H1 (cell line): ENCODE data around the gene CAPN9. TPM values are rescaled to one million over a fixed set of nuclear protein-coding genes. Genes with fewer than 3 reads are reported as not detected.

ENCODE experiments used
- CTCF ChIA-PET: fragments of 300-600 bp; sonication (Branson Sonifier 250); formaldehyde crosslinking; loops from one replicate; lab custom pipeline; 2021; ENCODE audit not compliant: partially characterized antibody; lab: Charles Lee
- POLR2A ChIA-PET: fragments of 300-600 bp; sonication (Branson Sonifier 250); formaldehyde crosslinking; loops from one replicate; lab custom pipeline; 2021; ENCODE audit warnings: inconsistent platforms; ENCODE audit not compliant: partially characterized antibody; lab: Charles Lee
- DNase-seq, 2 experiments: peaks; one replicate each; pipeline versions ENCODE4 v3.0.0 to v3.0.0-alpha.2; 2010 to 2022; ENCODE audit warnings: low spot score in 2 of 2, low read depth in 1 of 2, mixed read lengths in 1 of 2
- FAIRE-seq: peaks from 2 replicates; lab custom pipeline; 2011; peaks lifted over from hg19 to GRCh38; lab: Jason Lieb, UNC
- H2AFZ ChIP-seq: 2 replicates; pipeline ENCODE4 v1.8.1; 2012; ENCODE audit warnings: low read length, inconsistent platforms
- H2AK5ac ChIP-seq: 2 replicates; pipeline ENCODE4 v1.6.1; 2013; ENCODE audit warnings: low read depth, low read length
- H2BK120ac ChIP-seq: replicated peaks from 2 replicates; pipeline ENCODE3; 2013; ENCODE audit warnings: low read depth, low read length, inconsistent platforms
- H2BK12ac ChIP-seq: 2 replicates; pipeline ENCODE4 v1.6.1; 2013; ENCODE audit warnings: low read depth, low read length
- H2BK15ac ChIP-seq: 2 replicates; pipeline ENCODE4 v1.6.1; 2013; ENCODE audit warnings: low read length
- H2BK20ac ChIP-seq: 2 replicates; pipeline ENCODE4 v1.6.1; 2013; ENCODE audit warnings: low read length
- H2BK5ac ChIP-seq: 2 replicates; pipeline ENCODE4 v1.6.1; 2013; ENCODE audit warnings: low read depth, low read length
- H3K14ac ChIP-seq: 2 replicates; pipeline ENCODE4 v1.6.1; 2013; ENCODE audit warnings: inconsistent platforms; ENCODE audit not compliant: insufficient read length
- H3K18ac ChIP-seq: 2 replicates; pipeline ENCODE4 v1.6.1; 2013; ENCODE audit warnings: low read length; ENCODE audit errors: extremely low read depth
- H3K23ac ChIP-seq: 2 replicates; pipeline ENCODE4 v1.6.1; 2013; ENCODE audit warnings: inconsistent platforms; ENCODE audit not compliant: insufficient read length
- H3K23me2 ChIP-seq: 2 replicates; pipeline ENCODE4 v1.6.1; 2013; ENCODE audit warnings: low read depth, low read length
- H3K27ac ChIP-seq: 2 replicates; pipeline ENCODE4 v1.6.1; 2011; ENCODE audit warnings: low read depth, low read length, inconsistent platforms
- H3K27me3 ChIP-seq, 4 experiments: replicated peaks in 1 of 4; 1 replicate in 1 of 4; 2 replicates in 3 of 4; pipeline versions ENCODE4 v1.6.1 to v1.8.1; 2011 to 2013; ENCODE audit warnings: low read length in 3 of 4, mild to moderate bottlenecking in 3 of 4, inconsistent platforms in 2 of 4, mixed read lengths in 2 of 4, moderate library complexity in 1 of 4; ENCODE audit not compliant: control insufficient read depth in 3 of 4, insufficient read depth in 3 of 4; ENCODE audit errors: extremely low read depth in 1 of 4
- H3K36me3 ChIP-seq, 4 experiments: 2 replicates each; pipeline versions ENCODE4 v1.6.1 to v1.8.1; 2011 to 2013; ENCODE audit warnings: mild to moderate bottlenecking in 4 of 4, low read length in 3 of 4, moderate library complexity in 2 of 4, control low read depth in 1 of 4, inconsistent platforms in 1 of 4; ENCODE audit not compliant: insufficient read depth in 4 of 4, control insufficient read depth in 2 of 4
- H3K4ac ChIP-seq: replicated peaks from 2 replicates; pipeline ENCODE3; 2013; ENCODE audit warnings: low read length, low read depth, mixed read lengths, inconsistent platforms; ENCODE audit not compliant: insufficient read length
- H3K4me1 ChIP-seq, 4 experiments: replicated peaks in 1 of 4; 1 replicate in 1 of 4; 2 replicates in 3 of 4; pipeline versions ENCODE4 v1.6.1 to v1.8.1; 2011 to 2013; ENCODE audit warnings: low read length in 3 of 4, inconsistent platforms in 2 of 4, mixed read lengths in 1 of 4; ENCODE audit not compliant: insufficient read depth in 4 of 4, control insufficient read depth in 3 of 4
- H3K4me2 ChIP-seq, 2 experiments: 2 replicates each; pipeline versions ENCODE4 v1.6.1 to v1.8.1; 2011 to 2013; ENCODE audit warnings: low read depth in 2 of 2, low read length in 2 of 2, control low read depth in 1 of 2, inconsistent platforms in 1 of 2, mild to moderate bottlenecking in 1 of 2; ENCODE audit not compliant: insufficient read depth in 1 of 2
- H3K4me3 ChIP-seq, 4 experiments: fragments of 200-600, 300-600 bp in 1 of 4; sonication (generic), shearing (Covaris generic), sonication (Bioruptor Twin) in 1 of 4; 2 replicates each; pipeline versions ENCODE4 v1.5.1 to v1.8.1; 2011 to 2016; ENCODE audit warnings: low read length in 4 of 4, low read depth in 3 of 4, control low read depth in 2 of 4, inconsistent platforms in 2 of 4, mild to moderate bottlenecking in 2 of 4, mixed read lengths in 1 of 4, moderate library complexity in 1 of 4; ENCODE audit not compliant: insufficient read depth in 2 of 4; ENCODE audit errors: extremely low read depth in 1 of 4
- H3K56ac ChIP-seq: replicated peaks from 2 replicates; pipeline ENCODE3; 2013; ENCODE audit warnings: low read depth, mild to moderate bottlenecking, mixed read lengths, low read length, inconsistent platforms; ENCODE audit not compliant: insufficient read length
- H3K79me1 ChIP-seq: 2 replicates; pipeline ENCODE4 v1.6.1; 2013; ENCODE audit warnings: low read depth, low read length, control low read depth
- H3K79me2 ChIP-seq, 2 experiments: 2 replicates each; pipeline versions ENCODE4 v1.6.1 to v1.8.1; 2012 to 2013; ENCODE audit warnings: low read length in 2 of 2, mild to moderate bottlenecking in 2 of 2, inconsistent platforms in 1 of 2; ENCODE audit not compliant: insufficient read depth in 2 of 2, control insufficient read depth in 1 of 2
- H3K9ac ChIP-seq, 4 experiments: replicated peaks in 1 of 4; 1 replicate in 1 of 4; 2 replicates in 3 of 4; pipeline versions ENCODE4 v1.6.1 to v1.8.1; 2011 to 2013; ENCODE audit warnings: low read depth in 3 of 4, low read length in 3 of 4, control low read depth in 2 of 4, mild to moderate bottlenecking in 2 of 4, moderate library complexity in 2 of 4, inconsistent platforms in 1 of 4; ENCODE audit errors: extremely low read depth in 1 of 4
- H3K9me3 ChIP-seq, 2 experiments: 2 replicates each; pipeline versions ENCODE4 v1.6.1 to v1.8.1; 2012 to 2013; ENCODE audit warnings: mild to moderate bottlenecking in 2 of 2, moderate library complexity in 2 of 2, control low read depth in 1 of 2, inconsistent platforms in 1 of 2, low read depth in 1 of 2, low read length in 1 of 2, mixed read lengths in 1 of 2; ENCODE audit not compliant: insufficient read depth in 2 of 2
- H4K20me1 ChIP-seq, 2 experiments: replicated peaks in 1 of 2; 2 replicates each; pipeline versions ENCODE3 to v1.8.1; 2011 to 2013; ENCODE audit warnings: inconsistent platforms in 2 of 2, low read length in 2 of 2, mild to moderate bottlenecking in 1 of 2; ENCODE audit not compliant: insufficient read depth in 2 of 2, control insufficient read depth in 1 of 2
- H4K5ac ChIP-seq: 2 replicates; pipeline ENCODE4 v1.6.1; 2013; ENCODE audit warnings: low read length, low read depth, mixed read lengths, inconsistent platforms; ENCODE audit not compliant: insufficient read length
- H4K8ac ChIP-seq: 2 replicates; pipeline ENCODE4 v1.8.0; 2013; ENCODE audit warnings: mild to moderate bottlenecking, moderate library complexity, low read length, inconsistent platforms; ENCODE audit not compliant: insufficient read depth; ENCODE audit errors: extremely low read depth
- H4K91ac ChIP-seq: replicated peaks from 2 replicates; pipeline ENCODE3; 2013; ENCODE audit warnings: low read length, mixed read lengths, inconsistent platforms; ENCODE audit not compliant: insufficient read length
- ATF2 ChIP-seq: IDR thresholded peaks from 2 replicates; pipeline ENCODE4 v1.6.1; 2012; ENCODE audit warnings: low read length, inconsistent platforms
- ATF3 ChIP-seq: IDR thresholded peaks from 2 replicates; pipeline ENCODE4 v1.6.1; 2011; ENCODE audit warnings: low read depth, mild to moderate bottlenecking, low read length; ENCODE audit not compliant: insufficient read depth
- CBX5 ChIP-seq: fragments of 300-800, 300-1000 bp; sonication (generic); IDR thresholded peaks from 2 replicates; pipeline ENCODE4 v1.7.1; 2016; ENCODE audit warnings: antibody characterized with exemption, low read length, low read depth
- CBX8 ChIP-seq: fragments of 300-800, 300-1000 bp; sonication (generic); IDR thresholded peaks from 2 replicates; pipeline ENCODE4 v1.7.1; 2016; ENCODE audit warnings: low read depth, low read length, borderline replicate concordance
- CEBPB ChIP-seq: IDR thresholded peaks from 2 replicates; pipeline ENCODE4 v1.6.1; 2012; ENCODE audit warnings: low read depth, low read length
- CHD1 ChIP-seq: IDR thresholded peaks from 2 replicates; pipeline ENCODE4 v1.6.1; 2012; ENCODE audit warnings: low read depth, low read length, improper control_type of control experiment
- E2F6 ChIP-seq: IDR thresholded peaks from 2 replicates; pipeline ENCODE4 v1.6.1; 2012; ENCODE audit warnings: inconsistent platforms
- MAX ChIP-seq: IDR thresholded peaks from 2 replicates; pipeline ENCODE4 v1.6.1; 2012; ENCODE audit warnings: inconsistent platforms
- PHF8 ChIP-seq: fragments of 200-600 bp; sonication (generic); conservative IDR thresholded peaks from 2 replicates; pipeline ENCODE4 v1.7.1; 2012; ENCODE audit warnings: low read depth, mild to moderate bottlenecking, inconsistent platforms, low read length, moderate library complexity
- POLR2AphosphoS5 ChIP-seq: IDR thresholded peaks from 2 replicates; pipeline ENCODE4 v1.6.1; 2011; ENCODE audit warnings: low read depth, low read length
- WGBS, 2 experiments: shearing (Covaris generic) in 1 of 2; methylation state at CpG; one replicate each; pipeline versions ENCODE4 v1.1.6 to v1.1.7; 2013 to 2015; ENCODE audit warnings: low lambda C conversion rate in 2 of 2, mixed read lengths in 2 of 2, inconsistent platforms in 1 of 2, low coverage in 1 of 2, missing lambda C conversion rate in 1 of 2; ENCODE audit not compliant: insufficient replicate concordance in 2 of 2, insufficient coverage in 1 of 2, insufficient read length in 1 of 2; ENCODE audit errors: extremely low coverage in 1 of 2, missing lambda C conversion rate in 1 of 2; 5-methylcytosine and 5-hydroxymethylcytosine counted together
- polyA plus RNA-seq, 7 experiments: library from polyadenylated mRNA; depleted of rRNA in 3 of 7; stranded (reverse) in 5 of 7; unstranded in 2 of 7; fragments of >200 nt in 5 of 7; fragments of 200-250 nt in 2 of 7; gene quantifications; 1 replicate in 5 of 7; 2 replicates in 1 of 7; 4 replicates in 1 of 7; pipeline versions ENCODE4 v1.2.1 to v1.2.3, GENCODE V29; 2011 to 2013; ENCODE audit warnings: missing spikeins in 2 of 7, mixed read lengths in 2 of 7
- total RNA-seq: library from RNA; stranded (reverse); fragmentation: NEBNext Ultra II Directional; extraction: Animal tissue kit (Norgen Biotek cat#: 25700); gene quantifications from 2 replicates; pipeline ENCODE4 v1.2.1, GENCODE V29; 2021

Gene CAPN9
- total and polyA plus RNA-seq, 2 of the 8 experiments (the other 6 are each of a cell fraction or from before 2014, with no cell fraction given): 0.22 to 0.76 TPM

- Histone ChIP-seq H3K4me2 (no peak overlapping the region), H2BK15ac (no peak overlapping the region), H4K20me1 (peaks cover 0 to 1% of the 10 kb centered on the region in 2 experiments), H2BK12ac (no peak overlapping the region), H2BK20ac (no peak overlapping the region), H3K18ac (no peak overlapping the region), H3K9me3 (no peaks in the 10 kb centered on the region), H3K23me2 (no peaks in the 10 kb centered on the region), H3K4me1 (no peaks in the 10 kb centered on the region), H4K5ac (no peak overlapping the region), H3K27me3 (no peaks in the 10 kb centered on the region; a peak in 2 of 7 replicates), H2AFZ (no peak overlapping the region), H3K56ac (no peak overlapping the region), H3K9ac (no peak overlapping the region), H4K8ac (no peak overlapping the region), H3K14ac (no peak overlapping the region), H3K79me2 (no peaks in the 10 kb centered on the region), H3K4me3 (no peak overlapping the region), H3K79me1 (no peaks in the 10 kb centered on the region), H3K4ac (no peak overlapping the region), H3K36me3 (no peaks in the 10 kb centered on the region), H4K91ac (no peak overlapping the region), H2BK5ac (no peak overlapping the region), H2AK5ac (no peak overlapping the region), H2BK120ac (no peak overlapping the region), H3K27ac (no peak overlapping the region), H3K23ac (no peak overlapping the region)
- ChIA-PET CTCF (interaction anchor here (1.1 kb wide), 1 partner anchor 28 kb away, joined by 4 read pairs; no protein-coding TSS in a partner anchor), POLR2A (interaction anchor here (0.8 kb wide), 1 partner anchor 29 kb away, joined by 3 read pairs; no protein-coding TSS in a partner anchor)
- no peak for FAIRE-seq
- peak in 1 of 2 experiments; percentile 20 for DNase-seq
- WGBS, 2 experiments: 82% methylated on average over 3 of the region's 3 CpGs; no CpG with 5 or more reads in 1 of the 2 experiments
- TF ChIP-seq ATF2 (no peak), CEBPB (no peak), PHF8 (no peak), MAX (no peak), CBX5 (no peak), ATF3 (no peak), CBX8 (no peak), POLR2AphosphoS5 (no peak), E2F6 (no peak), CHD1 (no peak)
Measured at GRCh38 chr1:230823931-230824381, 76.8 kb downstream of the CAPN9 start.
